SK-N-SH (cell line): ENCODE results near the gene TAF1D.

ENCODE experiments used
- CTCF ChIP-seq: fragments of 200-600 bp; sonication (generic); IDR thresholded peaks from 2 replicates; pipeline ENCODE4 v1.6.1; 2017; ENCODE audit warnings: antibody characterized with exemption, mild to moderate bottlenecking, moderate library complexity
- SIN3A ChIP-seq: IDR thresholded peaks from 2 replicates; pipeline ENCODE4 v1.6.1; 2012; ENCODE audit warnings: low read depth, mild to moderate bottlenecking, low read length, moderate library complexity, borderline replicate concordance
- YY1 ChIP-seq: IDR thresholded peaks from 2 replicates; pipeline ENCODE4 v1.4.0; 2012; ENCODE audit warnings: low read depth, mild to moderate bottlenecking

DNA sequence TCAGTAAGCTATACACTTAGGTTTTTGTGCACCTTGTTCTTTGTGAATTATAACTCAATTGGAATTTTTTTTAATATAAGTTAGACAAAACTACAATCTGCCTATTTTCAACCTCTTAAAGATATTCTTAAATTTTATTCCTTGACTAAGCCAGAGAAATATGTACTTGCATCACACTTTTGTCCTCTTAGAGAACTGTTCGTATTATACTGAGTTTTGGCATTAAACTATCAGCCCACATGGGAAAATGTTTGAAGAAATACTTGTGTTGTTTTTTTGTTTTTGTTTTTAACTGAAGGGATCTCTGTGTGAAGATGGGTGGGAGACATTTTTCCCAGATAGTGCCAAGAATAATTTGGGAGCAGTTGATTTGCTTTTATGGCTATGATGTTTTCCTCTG lies 54.5 kb downstream of the TAF1D start:
- TF ChIP-seq YY1 (no peak), CTCF (no peak), SIN3A (no peak)
